ENCODE measurements around the gene PTDSS2. TPM values are rescaled to one million over a fixed set of nuclear protein-coding genes. Genes with fewer than 3 reads are reported as not detected.

PTDSS2 gene
- total RNA-seq, 1 experiment from 2014 or later = 28.2 TPM

DNA sequence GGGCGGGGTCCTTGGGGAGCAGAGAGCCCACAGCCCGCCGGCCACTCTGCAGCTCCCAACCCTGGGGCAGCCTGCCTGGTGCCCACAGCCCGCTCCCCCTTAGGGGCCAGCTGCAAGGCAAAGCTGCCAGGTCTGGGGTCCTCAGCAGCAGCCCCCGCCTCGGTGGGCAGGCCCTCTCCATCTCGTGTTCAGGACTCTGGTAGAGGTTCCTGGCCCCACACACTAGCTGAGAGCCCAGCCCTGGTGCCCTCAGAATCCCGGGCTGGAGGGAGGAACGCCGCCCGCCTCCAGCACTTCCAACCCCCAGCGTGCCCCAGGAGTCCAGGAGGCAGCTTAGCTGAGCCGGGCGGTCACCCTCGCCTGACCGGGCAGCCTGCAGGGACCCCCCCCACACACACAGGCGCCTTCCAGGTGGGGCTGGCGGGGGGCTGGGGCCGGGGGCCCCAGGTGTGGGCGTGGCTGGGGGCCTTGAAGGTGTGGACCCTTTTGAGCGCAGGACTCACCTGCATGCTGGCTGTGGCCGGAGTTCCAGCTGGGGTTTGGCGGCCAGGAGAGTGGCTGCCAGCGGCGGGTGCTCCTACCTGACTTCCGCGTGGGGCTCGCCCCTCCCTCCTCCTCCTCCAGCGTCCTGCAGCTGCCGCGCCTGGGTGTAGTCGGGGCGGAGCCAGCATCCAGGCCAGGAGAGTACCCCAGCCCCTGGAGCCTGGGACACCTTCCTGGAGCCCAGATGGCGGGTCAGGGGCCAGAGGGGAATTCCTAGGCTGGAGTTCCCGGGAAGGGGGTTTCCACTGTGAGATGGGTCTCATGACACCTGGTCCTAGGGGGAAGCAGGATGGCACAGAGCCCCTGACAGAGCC lies 8.4 kb upstream of the PTDSS2 start, which contains the start of gene ANO9:
ANO9 (minus strand) TSS at position 594 of the 857 bp plus-strand sequence; CDS start at position 509, 85 bp downstream.
- POLR2A ChIA-PET = interaction anchor here (0.6 to 1.7 kb wide), 4 partner anchors 10 to 228 kb away, joined by 3 read pairs; no protein-coding TSS in a partner anchor
- Mint-ChIP-seq H3K27me3 (ENCODE audit: insufficient read depth, unreplicated experiment) (no peaks in the 10 kb centered on the region), H3K27ac (ENCODE audit: low read depth, unreplicated experiment) (no peak within 1 kb of the TSS), H3K9me3 (ENCODE audit: unreplicated experiment) (no peaks in the 10 kb centered on the region), H3K4me1 (ENCODE audit: insufficient read depth, unreplicated experiment) (peaks cover under 1% of the 10 kb centered on the region), H3K4me3 (ENCODE audit: unreplicated experiment) (peak within 1 kb of the TSS; percentile 34), H3K36me3 (ENCODE audit: insufficient read depth, unreplicated experiment) (no peaks in the 10 kb centered on the region)
- CTCF ChIA-PET = no interaction called here
- intact Hi-C loops (cut with micrococcal nuclease) = no loop called here
- no TSS peak for BruUV-seq (replicated peaks)
- peak; percentile 46 for DNase-seq (ENCODE audit: unreplicated experiment)
- no peak for TF ChIP-seq CTCF (IDR thresholded peaks at IDR 0.05; ENCODE audit: unreplicated experiment)

DNA sequence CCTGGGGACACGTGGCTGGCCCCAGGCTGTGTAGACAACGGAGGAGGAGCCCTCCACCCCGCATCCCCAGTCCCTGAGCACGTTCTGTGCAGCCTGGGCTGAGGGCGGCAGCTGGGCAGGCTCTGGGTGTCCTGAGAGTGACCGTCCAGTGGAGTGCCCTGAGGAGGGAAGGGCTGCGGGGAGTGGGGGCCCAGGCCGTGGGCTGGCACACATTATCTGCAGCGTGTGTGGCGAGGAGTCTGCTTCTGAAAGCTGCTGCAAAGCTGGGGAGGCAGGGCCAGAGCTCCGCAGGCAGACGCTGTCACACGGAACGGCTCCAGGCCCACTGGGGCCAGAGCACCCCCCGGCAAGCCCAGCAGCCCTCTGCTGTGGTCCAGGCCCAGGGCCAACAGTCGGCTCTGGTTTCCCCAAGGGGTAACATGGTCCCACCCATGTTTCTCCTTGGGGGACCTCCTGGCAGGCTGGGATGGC lies 7.4 kb upstream of the PTDSS2 start:
- no peak overlapping the region for H3K27ac Mint-ChIP-seq (ENCODE audit: low read depth, unreplicated experiment)
- H3K27me3 Mint-ChIP-seq (ENCODE audit: insufficient read depth, unreplicated experiment) = no peaks in the 10 kb centered on the region
- ChIA-PET CTCF (interaction anchor here (0.8 to 0.9 kb wide), 2 partner anchors 9 to 47 kb away, joined by 3 read pairs; no protein-coding TSS in a partner anchor), POLR2A (interaction anchor here (2.0 to 2.6 kb wide), 3 partner anchors 49 to 64 kb away, joined by 7 to 9 read pairs (median 8); partner anchors contain the start of gene PKP3)
- intact Hi-C loops (cut with micrococcal nuclease) = no loop called here
- TF ChIP-seq CTCF (IDR thresholded peaks at IDR 0.05; ENCODE audit: unreplicated experiment) = no peak
- H3K36me3 Mint-ChIP-seq (ENCODE audit: insufficient read depth, unreplicated experiment) = no peaks in the 10 kb centered on the region
- DNase-seq (ENCODE audit: unreplicated experiment) = no peak
- BruUV-seq (replicated peaks) = no TSS peak
- H3K4me3 Mint-ChIP-seq (ENCODE audit: unreplicated experiment) = no peak overlapping the region
- peaks cover 6% of the 10 kb centered on the region for H3K4me1 Mint-ChIP-seq (ENCODE audit: insufficient read depth, unreplicated experiment)
- H3K9me3 Mint-ChIP-seq (ENCODE audit: unreplicated experiment) = no peaks in the 10 kb centered on the region

- Mint-ChIP-seq H3K9me3 (ENCODE audit: unreplicated experiment) (no peaks in the 10 kb centered on the region), H3K4me1 (ENCODE audit: insufficient read depth, unreplicated experiment) (peaks cover 6% of the 10 kb centered on the region), H3K27ac (ENCODE audit: low read depth, unreplicated experiment) (no peak overlapping the region), H3K4me3 (ENCODE audit: unreplicated experiment) (no peak overlapping the region), H3K36me3 (ENCODE audit: insufficient read depth, unreplicated experiment) (no peaks in the 10 kb centered on the region), H3K27me3 (ENCODE audit: insufficient read depth, unreplicated experiment) (no peaks in the 10 kb centered on the region)
- POLR2A ChIA-PET = interaction anchor here (0.6 to 2.6 kb wide), 9 partner anchors 27 to 236 kb away, joined by 3 to 9 read pairs (median 5); partner anchors contain the start of genes BET1L, PKP3, PSMD13 and RIC8A
- CTCF ChIA-PET = interaction anchor here (0.8 to 1.1 kb wide), 3 partner anchors 8 to 137 kb away, joined by 3 to 4 read pairs (median 3); no protein-coding TSS in a partner anchor
- intact Hi-C loops (cut with micrococcal nuclease) = no loop called here
- DNase-seq (ENCODE audit: unreplicated experiment) = peak; percentile 16
- BruUV-seq (replicated peaks) = no TSS peak
- TF ChIP-seq CTCF (IDR thresholded peaks at IDR 0.05; ENCODE audit: unreplicated experiment) = no peak
Measured at GRCh38 chr11:443542-444199, 6.4 kb upstream of the PTDSS2 start.

Measured in MCF 10A (cell line).